ENCODE results near the gene ACSL5.
"Not testable (repeated sequence)": the region's sequence is repeated elsewhere in the genome, so short reads cannot be mapped to it uniquely, and the experiment has no call there.

ACSL5 gene

GRCh38 chr10:112424651-112425050 lies 50.7 kb downstream of the ACSL5 start:
- no peak for DNase-seq

- no peak for DNase-seq
These were observed 52.2 kb downstream of the ACSL5 start for GRCh38 chr10:112426111-112426510.

GRCh38 chr10:112429147-112429546 lies 55.2 kb downstream of the ACSL5 start:
- DNase-seq, result no peak

DNA sequence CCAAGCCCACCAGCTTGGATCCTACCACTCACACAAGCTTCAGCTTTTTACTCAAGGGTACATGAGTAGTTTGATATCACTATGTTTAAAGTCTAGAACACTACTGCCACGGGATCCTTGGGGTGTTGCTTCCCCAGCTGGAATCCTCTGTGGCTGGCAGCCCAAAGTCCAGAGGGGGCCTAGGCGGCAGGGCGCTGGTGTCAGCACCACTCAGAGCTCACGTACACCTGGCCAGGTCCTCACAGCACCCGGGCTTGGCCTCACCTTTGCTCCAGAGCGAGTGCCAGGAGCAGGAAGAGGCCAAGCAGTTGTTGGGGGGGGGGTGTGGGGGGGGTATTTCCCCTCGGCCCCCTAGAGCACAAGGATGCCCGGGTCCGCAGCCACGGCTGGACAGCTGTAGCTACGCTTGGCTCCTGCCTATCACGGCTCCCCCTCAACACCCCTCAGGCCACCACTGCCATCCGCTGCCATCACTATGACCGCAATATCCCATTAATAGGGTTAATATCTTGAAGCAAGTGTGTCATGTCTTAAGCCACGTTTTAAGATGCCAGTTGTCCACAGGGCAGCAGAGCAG lies 55.8 kb downstream of the ACSL5 start:
- no peak for DNase-seq

DNA sequence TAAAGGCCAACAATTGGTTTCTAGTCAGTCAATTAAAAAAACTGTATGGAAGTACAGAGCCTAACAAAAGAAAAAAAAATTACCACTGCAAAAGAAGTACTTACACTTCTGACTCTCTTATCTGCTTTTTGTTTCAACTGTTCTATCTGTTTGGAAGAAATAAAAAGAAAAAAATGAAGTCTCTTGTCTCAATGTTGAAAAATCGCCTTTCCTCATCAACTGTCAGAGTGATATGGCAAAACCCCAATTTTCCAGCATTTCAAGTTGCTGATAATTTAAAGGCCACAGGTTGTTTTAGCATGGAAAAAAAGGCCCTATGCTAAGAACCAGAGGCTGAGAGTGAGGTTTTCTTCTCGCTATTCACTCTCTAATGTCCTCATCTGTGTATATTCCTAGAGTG lies 59.2 kb downstream of the ACSL5 start:
- DNase-seq, result no peak

GRCh38 chr10:112434988-112435619 lies 61.2 kb downstream of the ACSL5 start:
- no peak for DNase-seq

- DNase-seq, result no peak
These were observed 64.4 kb downstream of the ACSL5 start for GRCh38 chr10:112438356-112438755.

DNA sequence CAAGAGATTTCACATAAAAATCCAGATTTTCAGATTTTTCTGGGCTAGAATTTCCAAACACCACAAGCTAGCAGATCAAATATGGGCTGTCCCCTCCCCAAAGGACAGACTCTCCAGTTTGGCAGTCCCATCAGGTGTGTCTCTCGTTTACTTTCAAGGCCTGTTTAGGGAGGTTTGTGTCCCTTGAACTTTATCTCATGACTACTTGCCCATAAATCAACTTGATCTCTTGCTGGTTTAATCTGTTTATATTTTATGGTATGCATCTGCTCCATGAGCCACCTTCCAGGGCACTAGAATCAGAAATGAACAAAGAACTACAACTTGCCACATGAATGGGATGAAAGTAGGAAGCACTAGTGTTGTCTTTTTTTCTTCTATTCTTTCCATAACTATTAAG lies 67.6 kb downstream of the ACSL5 start:
- no peak for DNase-seq

GRCh38 chr10:112442063-112442462 lies 68.1 kb downstream of the ACSL5 start:
- DNase-seq, result no peak

- DNase-seq, result no peak
These were observed 72.3 kb downstream of the ACSL5 start for GRCh38 chr10:112446055-112446854.

DNA sequence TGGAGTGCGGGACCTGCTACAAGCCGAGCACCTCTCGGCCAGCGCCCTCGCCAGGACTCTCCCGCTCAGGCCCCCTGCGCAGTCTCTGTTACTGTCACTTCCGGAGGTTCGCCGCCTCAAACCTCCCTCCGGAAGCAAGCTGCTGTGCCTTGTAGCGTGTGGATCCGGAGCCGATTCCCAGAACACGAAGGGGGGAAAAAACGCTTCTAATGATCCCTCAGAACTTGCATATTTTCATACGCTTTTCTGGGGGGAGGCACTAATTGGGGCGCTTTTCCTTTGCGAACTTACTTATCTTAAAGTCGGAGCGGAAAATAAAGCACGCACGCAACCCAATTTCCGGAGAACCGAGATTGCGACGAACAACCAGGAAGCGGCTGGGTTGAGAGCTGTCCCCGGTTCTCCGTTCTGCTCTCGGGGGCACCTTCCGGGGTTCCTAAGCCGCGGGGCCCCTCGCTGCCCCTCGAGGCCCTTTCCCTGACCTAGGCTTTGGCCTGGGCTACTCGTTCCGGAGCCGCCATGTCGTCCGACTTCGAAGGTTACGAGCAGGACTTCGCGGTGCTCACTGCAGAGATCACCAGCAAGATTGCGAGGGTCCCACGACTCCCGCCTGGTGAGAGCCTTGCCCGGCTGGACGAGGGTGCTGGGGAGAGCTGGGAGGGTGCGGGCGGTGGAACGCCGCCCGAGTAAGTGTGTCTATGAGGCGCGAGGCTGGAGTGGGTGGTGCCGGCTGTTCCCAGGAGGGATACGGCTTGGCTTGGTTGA lies 73.1 kb downstream of the ACSL5 start, which contains the start of the genes VTI1A and ZDHHC6:
Gene VTI1A (plus strand): TSS at position 361 of the 765 bp plus-strand sequence. CDS start 159 bp downstream, at position 520.
Gene ZDHHC6 (minus strand): TSS at position 60 of the 765 bp plus-strand sequence. CDS start 1,478 bp downstream, outside the sequence.
- DNase-seq, result peak; percentile 33

DNA sequence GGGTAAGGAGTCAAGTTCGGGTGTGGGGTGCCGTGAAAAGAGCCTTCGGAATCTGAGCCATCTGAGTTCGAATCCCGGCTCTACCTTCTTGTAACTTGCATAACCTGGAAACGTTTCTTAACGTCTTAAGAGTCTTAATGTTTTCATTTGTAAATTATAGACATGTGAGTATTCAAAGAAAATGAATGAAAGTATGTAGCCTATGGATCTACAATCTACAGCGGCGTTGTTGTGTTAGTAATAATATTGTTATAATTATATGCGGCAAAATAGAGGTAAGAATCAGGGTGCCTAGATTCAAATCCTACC lies 73.7 kb downstream of the ACSL5 start:
- no peak for DNase-seq

- no peak for DNase-seq
These were observed 75.0 kb downstream of the ACSL5 start for GRCh38 chr10:112448888-112449287.

- no peak for DNase-seq
These were observed 81.2 kb downstream of the ACSL5 start for GRCh38 chr10:112454910-112455779.

DNA sequence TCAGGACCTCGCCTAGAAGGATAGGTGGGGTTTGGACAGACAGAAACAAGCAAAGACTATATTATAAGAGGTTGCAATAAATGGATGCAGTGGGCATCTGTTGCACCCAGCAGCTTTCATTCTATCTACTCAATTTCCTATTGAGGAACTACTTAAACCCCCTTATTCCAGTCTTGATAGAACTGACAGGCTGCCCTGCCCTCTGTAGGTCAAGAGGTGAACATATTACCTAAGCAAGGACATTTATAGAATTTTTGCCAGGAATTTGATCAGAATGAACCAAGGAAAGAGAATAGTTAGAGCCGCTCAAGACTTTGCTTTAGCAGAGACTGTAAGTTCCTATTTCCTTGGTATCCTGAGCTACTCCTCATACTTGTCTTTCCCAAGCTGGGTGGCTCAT lies 82.6 kb downstream of the ACSL5 start:
- DNase-seq, result no peak

DNA sequence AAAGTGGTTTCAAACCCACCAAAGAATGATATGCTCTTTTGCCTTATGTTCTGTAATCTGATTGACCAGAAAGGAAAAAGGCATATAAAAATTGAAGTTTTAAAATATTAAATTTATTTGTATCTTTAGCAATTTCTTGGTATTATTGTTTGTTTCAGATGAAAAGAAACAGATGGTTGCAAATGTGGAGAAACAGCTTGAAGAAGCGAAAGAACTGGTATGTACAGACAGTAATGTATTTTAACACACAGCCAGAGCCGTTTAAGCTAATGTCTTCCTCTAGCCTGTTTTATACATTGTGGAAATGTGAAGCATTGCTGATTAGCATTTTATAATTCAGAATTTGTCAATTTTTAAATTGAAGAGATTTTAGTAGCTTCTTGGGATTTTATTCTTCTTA lies 86.5 kb downstream of the ACSL5 start:
- DNase-seq, result no peak

- no peak for DNase-seq
These were observed 87.3 kb downstream of the ACSL5 start for GRCh38 chr10:112461029-112461887.

- not testable (repeated sequence) for DNase-seq
These were observed 90.2 kb downstream of the ACSL5 start for GRCh38 chr10:112464074-112464473.

DNA sequence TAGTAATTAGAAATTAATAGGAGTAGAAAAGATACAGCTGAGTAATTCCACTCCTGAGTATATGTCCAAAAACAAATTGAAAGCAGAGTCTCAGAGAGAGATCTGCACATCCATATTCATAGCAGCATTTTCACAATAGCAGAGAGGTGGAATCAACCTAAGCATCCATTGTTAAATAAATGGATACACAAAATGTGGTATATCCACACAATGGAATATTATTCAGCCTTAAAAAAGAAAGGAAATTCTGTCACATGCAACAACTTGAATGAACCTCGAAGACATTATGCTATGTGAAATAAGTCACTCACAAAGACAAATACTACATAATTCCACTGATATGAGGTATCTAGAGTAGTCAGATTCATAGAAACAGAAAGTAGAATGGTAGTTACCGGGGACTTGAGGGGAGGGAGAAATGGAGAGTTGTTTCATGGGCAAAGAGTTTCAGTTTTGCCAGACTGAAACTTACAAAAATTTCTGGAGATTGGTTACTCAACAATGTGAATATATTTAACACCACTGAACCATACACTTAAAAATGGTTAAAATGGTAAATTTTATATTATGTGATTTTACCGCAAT lies 91.5 kb downstream of the ACSL5 start:
- DNase-seq, result no peak

DNA sequence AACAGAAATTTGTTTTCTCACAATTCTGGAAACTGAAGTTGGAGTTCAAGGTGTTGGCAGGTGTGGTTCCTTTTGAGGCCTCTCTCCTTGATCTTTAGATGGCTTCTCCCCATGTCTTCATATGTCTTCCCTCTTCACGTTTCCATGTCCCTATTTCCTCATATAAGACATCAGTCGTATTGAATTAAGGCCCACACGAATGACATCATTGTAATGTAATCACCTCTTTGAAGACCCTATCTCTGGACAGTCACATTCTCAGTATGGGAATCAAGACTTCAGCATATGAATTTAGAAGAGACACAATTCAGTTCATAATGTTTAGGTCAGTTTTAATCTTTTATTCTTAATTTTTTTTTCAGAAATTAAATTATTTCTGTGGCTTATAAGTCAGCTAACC lies 92.9 kb downstream of the ACSL5 start:
- no peak for DNase-seq

GRCh38 chr10:112467541-112468075 lies 93.7 kb downstream of the ACSL5 start:
- DNase-seq, result no peak

All from DMS79 (cell line).